Peyer's patch (tissue), 4 donors: ENCODE data around the gene UGT8. TPM values are rescaled to one million over a fixed set of nuclear protein-coding genes. Genes with fewer than 3 reads are reported as not detected.

ENCODE experiments used
- DNase-seq, 3 donors: peaks; one replicate each; pipeline ENCODE4 v3.0.0-alpha.2; 2017 to 2019
- H3K27ac ChIP-seq, 4 donors: fragments of 200-600 bp; sonication (generic); one replicate each; pipeline ENCODE4 v1.5.1; 2016 to 2019
- H3K27me3 ChIP-seq, 2 donors: fragments of 200-600 bp; sonication (generic); one replicate each; pipeline ENCODE4 v1.5.1; 2019
- H3K36me3 ChIP-seq, 3 donors: fragments of 200-600 bp; sonication (generic); one replicate each; pipeline ENCODE4 v1.5.1; 2016 to 2019
- H3K4me1 ChIP-seq, 4 donors: fragments of 200-600 bp; sonication (generic); one replicate each; pipeline ENCODE4 v1.5.1; 2016 to 2019
- H3K4me3 ChIP-seq, 4 donors: fragments of 200-600 bp; sonication (generic); 1 replicate in 3 of 4; 2 replicates in 1 of 4; pipeline ENCODE4 v1.5.1; 2016 to 2019; ENCODE audit warnings: mild to moderate bottlenecking in 1 of 4
- H3K9me3 ChIP-seq, 4 donors: fragments of 200-600 bp; sonication (generic); one replicate each; pipeline ENCODE4 v1.5.1; 2016 to 2019; ENCODE audit warnings: mild to moderate bottlenecking in 1 of 4
- POLR2A ChIP-seq, 2 donors: fragments of 450-650 bp; IDR thresholded peaks; one replicate each; pipeline ENCODE4 v1.5.1; 2017; ENCODE audit warnings: antibody characterized with exemption in 2 of 2, mild to moderate bottlenecking in 2 of 2, moderate library complexity in 2 of 2
- total RNA-seq, 4 donors: library from RNA; depleted of rRNA; stranded (reverse); fragments of >200 nt; gene quantifications; one replicate each; pipeline ENCODE4 v1.1.0, GENCODE V29; 2016
- TF ChIP-seq, protein P1 (sequence below), 6 experiments: fragments of 450-650 bp in 4 of 6; fragments of 200-600 bp in 2 of 6; sonication (generic) in 1 of 6; IDR thresholded peaks; one replicate each; pipeline ENCODE4 v1.5.1; 2017 to 2019; ENCODE audit warnings: antibody characterized with exemption in 6 of 6, mild to moderate bottlenecking in 3 of 6, moderate library complexity in 1 of 6

UGT8 gene
- total RNA-seq, 4 donors from 2014 or later, result 25.6 to 78.0 (median 60.0) TPM

DNA sequence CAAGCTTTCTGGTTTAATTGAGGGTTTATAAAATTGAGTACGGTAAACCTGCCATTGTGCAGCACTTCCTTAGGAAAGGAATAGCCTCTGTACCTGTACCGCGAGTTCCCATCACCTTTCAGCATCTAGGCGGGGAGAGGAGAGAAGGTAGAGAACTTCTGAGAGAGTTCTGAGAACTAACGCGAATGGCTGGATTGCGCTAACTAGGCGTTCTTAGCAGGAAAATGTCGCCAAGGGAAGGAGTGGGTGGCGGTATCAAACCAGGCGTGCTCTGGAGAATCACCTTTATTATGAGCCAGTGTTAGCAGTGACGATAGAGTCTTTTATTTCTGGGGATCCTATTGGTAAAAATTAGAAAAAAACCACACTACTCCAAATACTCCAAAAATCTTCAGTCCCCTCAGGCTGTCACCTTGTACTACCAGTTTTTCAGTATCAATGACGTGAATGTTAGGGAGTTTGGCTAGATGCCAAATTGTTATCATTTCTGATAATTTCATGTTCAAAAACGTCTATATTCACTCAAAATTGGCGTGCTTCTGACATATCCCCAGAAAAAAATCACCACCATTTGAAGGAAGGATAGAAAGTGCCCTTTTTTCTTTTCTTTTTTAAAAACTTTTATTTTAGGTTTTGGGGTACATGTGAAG is 1.4 kb downstream of the UGT8 start:
- TF ChIP-seq, protein P1, sequence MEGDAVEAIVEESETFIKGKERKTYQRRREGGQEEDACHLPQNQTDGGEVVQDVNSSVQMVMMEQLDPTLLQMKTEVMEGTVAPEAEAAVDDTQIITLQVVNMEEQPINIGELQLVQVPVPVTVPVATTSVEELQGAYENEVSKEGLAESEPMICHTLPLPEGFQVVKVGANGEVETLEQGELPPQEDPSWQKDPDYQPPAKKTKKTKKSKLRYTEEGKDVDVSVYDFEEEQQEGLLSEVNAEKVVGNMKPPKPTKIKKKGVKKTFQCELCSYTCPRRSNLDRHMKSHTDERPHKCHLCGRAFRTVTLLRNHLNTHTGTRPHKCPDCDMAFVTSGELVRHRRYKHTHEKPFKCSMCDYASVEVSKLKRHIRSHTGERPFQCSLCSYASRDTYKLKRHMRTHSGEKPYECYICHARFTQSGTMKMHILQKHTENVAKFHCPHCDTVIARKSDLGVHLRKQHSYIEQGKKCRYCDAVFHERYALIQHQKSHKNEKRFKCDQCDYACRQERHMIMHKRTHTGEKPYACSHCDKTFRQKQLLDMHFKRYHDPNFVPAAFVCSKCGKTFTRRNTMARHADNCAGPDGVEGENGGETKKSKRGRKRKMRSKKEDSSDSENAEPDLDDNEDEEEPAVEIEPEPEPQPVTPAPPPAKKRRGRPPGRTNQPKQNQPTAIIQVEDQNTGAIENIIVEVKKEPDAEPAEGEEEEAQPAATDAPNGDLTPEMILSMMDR (IDR thresholded peaks at IDR 0.05), result peak in 1 of 6 experiments; percentile 23
- no peak for TF ChIP-seq POLR2A (IDR thresholded peaks at IDR 0.05)

GRCh38 chr4:114600672-114601071 is 2.1 kb downstream of the UGT8 start:
- H3K36me3 ChIP-seq, result no peaks in the 10 kb centered on the region
- DNase-seq, result no peak
- no peaks in the 10 kb centered on the region for H3K9me3 ChIP-seq
- H3K4me1 ChIP-seq, result peaks cover 0 to 10% (median 1%) of the 10 kb centered on the region in 4 donors
- no peak for TF ChIP-seq POLR2A (IDR thresholded peaks at IDR 0.05)
- TF ChIP-seq, protein P1 (IDR thresholded peaks at IDR 0.05), result no peak
- H3K4me3 ChIP-seq, result peak overlapping the region in 2 of 4 donors; percentile 65 to 68
- no peaks in the 10 kb centered on the region for H3K27me3 ChIP-seq
- peak overlapping the region in 3 of 4 donors; percentile 3 to 82 (median 38) for H3K27ac ChIP-seq

More for the DNA sequence above, 1.4 kb downstream of the UGT8 start:
- no peaks in the 10 kb centered on the region for H3K36me3 ChIP-seq
- H3K9me3 ChIP-seq, result no peaks in the 10 kb centered on the region
- H3K4me3 ChIP-seq, result peak overlapping the region; percentile 50 to 68 (median 59)
- no peak for DNase-seq
- peak overlapping the region; percentile 76 to 91 (median 84) for H3K27ac ChIP-seq
- H3K27me3 ChIP-seq, result no peaks in the 10 kb centered on the region
- peaks cover 0 to 9% (median 1%) of the 10 kb centered on the region in 4 donors for H3K4me1 ChIP-seq

DNA sequence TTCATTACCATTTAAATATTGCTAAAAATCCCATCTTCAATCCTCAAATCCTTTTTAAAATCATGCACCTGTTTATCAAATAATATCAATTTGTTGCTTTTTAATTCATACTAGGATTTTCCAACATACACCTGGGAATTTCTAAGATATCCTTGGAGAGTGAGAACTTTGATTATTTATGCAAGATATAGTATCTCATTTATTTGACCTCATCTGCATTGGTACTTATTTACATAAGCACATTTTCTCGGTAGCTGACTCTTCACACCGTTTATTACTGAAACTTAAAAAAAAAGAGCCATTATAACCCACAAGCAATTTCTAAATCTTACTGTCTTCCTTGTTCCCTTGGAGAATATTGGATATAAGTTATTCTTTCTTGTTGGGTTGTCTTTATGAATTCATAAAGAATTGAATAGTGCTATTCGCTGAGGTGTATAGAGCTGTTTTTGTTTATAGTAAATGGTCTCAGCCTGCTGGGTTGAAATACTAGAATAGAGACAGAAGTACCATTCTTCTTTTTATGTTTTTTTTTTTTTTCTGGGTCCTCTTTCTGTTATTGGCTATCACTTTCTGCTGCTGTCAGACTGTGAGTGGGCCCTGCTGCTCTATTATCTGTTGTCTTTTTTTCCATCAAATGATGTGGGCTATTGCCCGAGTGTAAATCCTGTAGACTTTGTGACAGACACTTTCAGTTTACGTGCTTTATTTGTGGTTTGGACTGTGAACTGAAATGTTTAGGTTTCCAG is 2.9 kb downstream of the UGT8 start:
- Histone ChIP-seq H3K27me3 (no peaks in the 10 kb centered on the region), H3K27ac (peak overlapping the region in 2 of 4 donors; percentile 3 to 60), H3K4me3 (peak overlapping the region in 2 of 4 donors; percentile 12 to 68), H3K9me3 (no peaks in the 10 kb centered on the region), H3K36me3 (no peaks in the 10 kb centered on the region), H3K4me1 (peaks cover 0 to 13% (median 1%) of the 10 kb centered on the region in 4 donors)
- TF ChIP-seq POLR2A (IDR thresholded peaks at IDR 0.05), result no peak
- TF ChIP-seq, protein P1 (IDR thresholded peaks at IDR 0.05), result no peak
- peak in 1 of 3 donors; percentile 34 for DNase-seq

- H3K27ac ChIP-seq, result peak overlapping the region; percentile 34 to 68 (median 60)
- H3K36me3 ChIP-seq, result no peaks in the 10 kb centered on the region
- peak overlapping the region in 2 of 4 donors; percentile 30 to 31 for H3K4me3 ChIP-seq
- H3K9me3 ChIP-seq, result no peaks in the 10 kb centered on the region
- H3K27me3 ChIP-seq, result no peaks in the 10 kb centered on the region
- peaks cover 0 to 13% (median 0%) of the 10 kb centered on the region in 4 donors for H3K4me1 ChIP-seq
- peak in 2 of 3 donors; percentile 61 to 66 for DNase-seq
- no peak for TF ChIP-seq POLR2A (IDR thresholded peaks at IDR 0.05)
- TF ChIP-seq, protein P1 (IDR thresholded peaks at IDR 0.05), result no peak
These were observed 4.9 kb downstream of the UGT8 start for GRCh38 chr4:114603497-114603896.

- peaks cover 0 to 13% (median 0%) of the 10 kb centered on the region in 4 donors for H3K4me1 ChIP-seq
These were observed 7.6 kb downstream of the UGT8 start for GRCh38 chr4:114606245-114606644.

More at GRCh38 chr4:114606245-114606644, 7.6 kb downstream of the UGT8 start:
- no peak overlapping the region for H3K4me3 ChIP-seq
- peak overlapping the region in 1 of 4 donors; percentile 59 for H3K27ac ChIP-seq
- H3K36me3 ChIP-seq, result no peaks in the 10 kb centered on the region
- H3K27me3 ChIP-seq, result no peaks in the 10 kb centered on the region
- no peaks in the 10 kb centered on the region for H3K9me3 ChIP-seq
- TF ChIP-seq POLR2A (IDR thresholded peaks at IDR 0.05), result no peak
- TF ChIP-seq, protein P1 (IDR thresholded peaks at IDR 0.05), result no peak
- no peak for DNase-seq
